ENCODE data around the gene CCDC175.
A peak's percentile ranks its signal among the peaks of the same experiment; 100 is the strongest.

CCDC175 gene

DNA sequence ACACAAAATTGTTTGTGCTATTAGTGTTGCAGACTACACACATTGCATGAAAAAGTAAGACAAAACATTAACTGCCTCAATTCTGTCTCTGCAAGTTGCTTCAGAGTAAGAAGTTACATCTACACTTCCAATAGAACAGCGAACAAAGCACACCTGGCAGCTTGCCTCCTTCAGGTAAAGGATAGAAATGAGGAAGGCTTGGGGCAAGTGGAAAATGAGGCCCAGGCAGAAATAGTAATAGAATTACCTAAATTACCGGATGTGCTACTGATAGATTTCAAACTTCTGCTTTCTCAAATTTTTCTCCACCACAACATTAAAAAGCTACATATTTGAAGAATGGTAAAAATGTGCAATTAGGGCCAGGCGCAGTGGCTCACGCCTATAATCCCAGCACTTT, 37.7 kb downstream of the CCDC175 start:
- DNase-seq = no peak

DNA sequence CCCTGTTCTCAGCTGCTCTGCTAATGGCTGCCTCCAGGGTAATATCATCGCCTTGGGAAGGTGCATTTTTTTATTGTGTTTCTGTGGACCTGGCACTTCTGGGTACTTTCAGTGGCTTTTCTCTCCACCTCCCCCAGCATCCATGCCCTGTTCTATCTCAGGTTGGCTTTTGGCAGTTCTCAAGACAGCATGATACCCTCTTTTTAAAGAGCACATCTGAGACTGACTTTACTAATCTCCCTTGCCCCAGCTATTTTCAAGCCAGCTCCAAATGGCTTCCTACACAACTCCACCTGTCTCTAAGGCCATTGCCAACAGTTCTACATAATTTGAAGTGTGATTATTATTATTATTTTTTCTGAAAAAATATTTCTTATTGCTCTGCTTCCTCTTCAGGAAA, 39.1 kb downstream of the CCDC175 start:
- no peak for DNase-seq

DNA sequence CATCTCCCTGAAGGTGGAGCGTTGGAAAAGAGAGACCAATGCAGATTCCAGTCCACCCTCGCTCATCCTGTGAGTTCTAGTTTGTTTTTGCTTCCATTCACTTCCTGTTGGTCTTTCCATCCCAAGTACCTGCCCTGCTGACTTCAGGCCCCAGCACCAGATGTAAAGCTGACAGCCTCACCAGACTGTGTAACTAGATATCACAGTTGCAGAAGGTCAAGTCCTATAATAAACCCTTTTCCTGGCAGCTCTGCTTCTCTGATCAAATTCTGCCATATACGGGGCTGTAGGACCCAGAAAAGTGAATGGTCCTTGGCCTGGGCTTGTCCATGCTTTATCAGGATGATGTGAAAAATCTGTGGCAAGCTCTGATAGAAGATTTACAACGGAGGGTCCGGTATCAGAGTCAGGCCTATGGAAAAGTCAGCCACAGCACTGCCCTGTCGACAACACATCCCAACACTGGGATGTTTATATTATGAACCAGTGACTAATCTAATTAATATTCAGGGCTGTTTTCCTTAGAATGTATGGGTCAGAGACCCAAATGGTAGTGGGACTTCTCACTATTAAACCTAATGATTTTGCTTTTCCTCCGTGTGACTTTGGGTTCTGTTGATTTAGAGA, 42.1 kb downstream of the CCDC175 start:
- DNase-seq = no peak

DNA sequence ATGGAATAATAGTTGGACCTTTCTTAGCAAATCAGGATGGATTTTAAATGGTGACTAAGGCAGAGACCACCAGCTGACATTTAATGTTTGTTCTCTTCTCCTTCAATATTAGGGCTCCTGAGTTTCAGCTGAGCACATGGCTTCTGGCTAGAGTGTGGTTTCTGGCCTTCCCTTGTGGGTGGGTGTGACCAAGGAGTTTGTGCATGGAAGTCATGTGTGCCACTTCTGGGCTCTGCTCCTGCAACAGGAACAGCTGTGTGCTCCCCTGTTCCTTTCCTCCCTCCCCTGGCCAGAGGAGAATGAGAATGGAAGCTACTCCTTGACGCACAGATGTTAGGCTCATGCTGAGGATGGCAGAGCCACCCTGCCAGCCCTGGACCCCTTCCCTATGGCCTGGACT, 44.2 kb downstream of the CCDC175 start:
- DNase-seq = no peak

DNA sequence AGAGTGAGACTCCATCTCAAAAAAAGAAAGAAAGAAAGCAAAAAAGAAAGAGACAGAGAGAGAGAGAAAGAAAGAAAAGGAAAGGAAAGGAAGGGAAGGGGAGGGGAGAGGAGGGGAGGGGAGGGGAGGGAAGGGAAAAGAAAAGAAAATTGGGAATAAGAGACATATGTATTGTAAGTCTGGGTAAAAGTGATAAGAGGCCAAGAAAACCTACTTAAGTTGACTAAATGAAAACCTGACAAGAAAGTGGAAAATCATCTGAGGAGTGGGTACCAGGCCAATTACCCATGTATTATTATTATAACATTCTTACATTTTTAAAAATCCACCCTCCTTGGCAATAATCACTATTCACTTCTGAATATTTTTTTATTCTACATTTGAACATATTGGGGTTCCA, 46.3 kb downstream of the CCDC175 start:
- no peak for DNase-seq

DNA sequence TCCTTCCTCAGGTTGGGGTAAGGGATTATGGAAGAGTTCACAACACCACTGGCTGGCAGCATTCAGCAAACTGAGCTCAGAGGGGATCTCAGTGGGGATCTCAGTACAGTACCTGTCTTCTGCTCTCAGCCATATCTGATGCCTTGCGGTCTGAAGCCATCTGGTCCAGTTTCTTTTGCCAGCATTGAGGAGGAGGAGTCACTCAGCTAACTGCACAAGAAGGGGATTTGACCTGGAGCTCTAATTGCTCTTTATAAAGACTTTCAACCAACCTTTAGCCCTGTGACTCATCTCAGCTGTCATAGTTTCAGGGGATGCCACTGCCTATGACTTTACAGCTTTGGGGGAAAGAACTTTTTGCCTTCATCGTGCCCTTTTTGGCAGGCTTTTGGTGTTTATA, 47.4 kb downstream of the CCDC175 start:
- no peak for DNase-seq

DNA sequence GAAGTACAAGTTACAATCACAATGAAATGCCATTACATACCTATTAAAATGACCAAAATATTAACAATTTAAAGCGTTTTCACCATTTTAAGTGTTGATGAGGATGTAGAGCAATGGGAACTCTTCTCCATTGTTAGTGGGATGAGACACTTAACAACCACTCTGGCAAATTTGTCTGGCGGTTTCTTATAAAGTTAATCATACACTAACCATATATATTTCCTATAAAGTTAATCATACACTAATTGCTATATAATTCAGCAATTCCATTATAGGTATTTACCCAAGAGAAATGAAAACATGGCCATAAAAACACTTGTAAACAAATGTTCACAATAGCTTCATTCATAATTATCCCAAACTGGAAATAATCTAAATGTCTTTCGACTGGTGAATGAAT, 56.4 kb downstream of the CCDC175 start:
- DNase-seq = no peak

DNA sequence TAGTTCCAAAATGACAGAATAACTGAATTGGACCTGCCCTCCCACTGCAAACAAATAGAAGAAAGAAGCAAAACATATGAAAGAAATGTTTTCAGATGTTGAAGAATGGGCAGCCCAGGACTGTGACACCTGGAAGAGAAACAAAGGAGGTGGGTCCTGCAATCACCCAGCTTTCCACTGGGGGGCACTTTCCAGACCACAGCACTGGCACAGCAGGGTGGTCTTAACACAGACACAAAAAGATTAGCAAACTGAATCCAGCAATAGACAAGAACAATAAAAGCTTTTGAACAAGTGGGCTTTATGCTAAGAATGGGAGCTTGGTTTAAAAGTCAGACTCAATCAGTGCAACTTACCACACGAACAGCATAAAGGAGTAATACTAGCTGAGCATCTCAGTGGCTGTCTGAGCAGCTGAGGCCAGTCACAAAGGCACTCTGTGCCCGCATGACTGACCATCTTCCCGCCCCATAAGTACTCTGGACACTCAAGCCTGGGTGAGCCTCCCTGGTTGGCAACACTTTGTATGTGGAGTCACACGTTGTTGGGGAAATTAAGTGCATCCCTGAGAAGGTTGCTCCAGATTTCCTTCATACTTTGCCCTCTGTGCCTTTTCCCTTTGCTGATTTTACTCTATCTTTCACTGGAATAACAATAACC, 64.6 kb downstream of the CCDC175 start:
- no peak for DNase-seq

DNA sequence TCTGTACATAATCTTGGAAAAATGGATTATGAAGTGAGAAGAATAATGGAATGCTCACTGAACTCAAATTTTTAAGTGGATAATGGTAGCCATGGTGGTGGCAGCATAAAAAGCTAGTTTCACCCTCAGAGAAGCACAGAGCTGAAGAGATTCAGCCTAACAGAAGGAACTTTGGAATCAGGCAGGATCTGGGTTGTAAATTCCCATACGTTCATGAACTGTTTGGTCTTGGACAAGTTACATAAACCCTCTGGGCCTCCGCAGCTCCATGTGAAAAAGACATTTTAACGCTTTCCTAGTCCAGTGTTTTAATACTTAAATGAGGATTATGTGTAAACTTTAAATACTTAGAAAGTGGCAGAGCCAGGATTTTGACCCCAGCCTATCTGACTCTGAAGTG, 65.6 kb downstream of the CCDC175 start:
- DNase-seq = no peak

DNA sequence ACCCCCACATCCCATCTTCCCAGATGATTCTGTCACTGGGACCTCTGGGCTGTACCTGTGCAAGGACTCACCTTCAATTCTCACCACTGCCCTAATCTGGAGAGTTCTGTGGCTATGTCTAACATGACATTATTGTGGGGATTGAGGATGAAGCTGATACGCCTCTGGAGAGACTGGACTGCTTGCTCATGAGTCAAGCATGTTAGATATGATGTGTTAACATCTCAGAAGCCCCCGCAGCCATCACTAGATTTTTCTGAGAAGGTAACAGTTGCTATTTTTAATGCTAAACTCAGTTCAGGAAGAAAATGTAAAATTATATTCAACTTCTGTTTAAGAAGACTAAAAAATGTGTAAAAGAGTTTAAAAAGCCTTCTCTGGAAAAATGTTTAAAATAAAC, 66.6 kb downstream of the CCDC175 start:
- no peak for DNase-seq

DNA sequence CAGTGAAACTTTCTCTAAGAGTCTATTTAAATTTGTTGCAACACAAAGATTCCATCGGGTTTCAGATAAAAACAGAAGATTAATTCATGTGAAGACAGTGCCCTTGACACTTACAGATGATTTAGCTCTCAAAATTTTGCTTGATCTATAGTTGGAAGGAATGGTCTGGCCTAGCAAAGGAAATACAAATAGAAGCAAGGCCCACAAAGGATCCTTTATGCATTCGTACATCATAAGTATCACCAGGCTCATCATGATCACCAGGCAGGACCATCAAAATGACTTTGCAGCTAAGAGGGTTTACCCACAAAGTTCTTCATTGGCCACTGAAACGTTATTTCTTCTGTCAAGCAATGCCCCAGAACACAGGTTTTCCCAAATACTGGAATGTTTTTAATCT, 67.5 kb downstream of the CCDC175 start:
- DNase-seq = no peak

DNA sequence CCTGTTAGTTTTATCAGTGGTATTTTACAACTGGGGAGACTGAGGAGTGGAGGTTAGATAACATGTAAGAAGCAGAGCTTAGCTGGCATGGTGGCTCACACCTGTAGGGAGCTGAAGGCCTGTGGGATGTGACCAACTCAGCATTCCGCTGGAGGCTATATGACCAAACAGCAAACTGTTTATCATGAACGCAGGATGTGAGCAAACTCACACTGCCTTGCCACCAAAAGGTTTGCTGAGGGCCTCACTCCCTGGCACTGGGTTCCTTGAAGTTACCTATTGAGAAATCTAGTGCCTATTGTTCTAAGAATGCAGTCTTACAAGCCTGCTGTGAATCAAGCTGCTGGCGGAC, 68.9 kb downstream of the CCDC175 start:
- no peak for DNase-seq

DNA sequence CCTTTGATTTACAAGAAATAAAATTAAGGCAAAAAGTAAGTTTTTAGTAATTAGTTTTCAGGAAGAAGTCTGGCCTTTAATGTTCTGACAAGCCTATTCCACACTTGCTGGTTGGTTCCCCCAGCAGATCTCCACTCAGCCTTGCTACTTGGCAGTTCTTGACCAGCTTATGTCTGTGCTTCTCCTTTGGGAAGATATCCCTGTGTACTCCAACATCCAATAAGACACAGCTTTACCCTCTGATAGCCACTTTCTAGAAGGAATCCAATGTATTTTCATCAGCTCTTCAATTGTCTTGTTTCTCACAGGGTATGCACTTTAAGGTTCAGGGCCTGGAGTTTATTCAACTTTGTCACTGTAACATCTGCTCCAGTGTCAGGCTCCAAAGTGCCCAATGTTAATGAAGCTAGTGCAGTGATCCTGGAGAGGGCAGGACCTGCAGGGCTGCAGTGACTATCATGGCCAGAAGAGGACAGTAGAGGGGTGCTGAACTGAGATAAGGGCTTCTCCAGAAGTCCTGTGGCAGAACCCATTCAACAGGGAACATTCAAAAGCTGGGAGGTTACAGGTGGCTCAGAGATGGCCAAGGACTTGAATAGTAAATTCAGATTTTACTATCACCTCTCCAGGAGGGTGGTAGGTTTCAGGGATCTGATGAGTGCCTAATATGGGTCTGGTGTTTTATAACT, 69.4 kb downstream of the CCDC175 start:
- peak; percentile 1 for DNase-seq

DNA sequence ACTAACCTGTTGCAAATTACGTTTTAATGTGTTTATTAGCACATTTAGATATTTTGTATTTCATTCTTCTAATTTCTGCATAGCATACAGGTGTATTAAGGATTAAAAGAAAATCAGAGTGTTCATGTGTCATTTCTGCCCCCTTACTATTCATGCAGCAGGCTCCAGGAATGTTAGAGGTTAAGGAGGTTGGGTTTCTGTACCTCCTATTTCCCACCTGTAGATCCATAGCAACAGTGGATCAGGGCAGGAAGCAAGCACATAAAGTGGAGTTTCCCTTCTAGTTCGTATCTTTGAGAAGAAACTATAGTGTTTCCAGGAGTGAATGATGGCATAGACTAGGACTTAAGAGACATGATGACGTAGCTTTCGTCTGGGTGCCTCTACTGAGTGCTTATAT, 73.4 kb downstream of the CCDC175 start:
- no peak for DNase-seq

DNA sequence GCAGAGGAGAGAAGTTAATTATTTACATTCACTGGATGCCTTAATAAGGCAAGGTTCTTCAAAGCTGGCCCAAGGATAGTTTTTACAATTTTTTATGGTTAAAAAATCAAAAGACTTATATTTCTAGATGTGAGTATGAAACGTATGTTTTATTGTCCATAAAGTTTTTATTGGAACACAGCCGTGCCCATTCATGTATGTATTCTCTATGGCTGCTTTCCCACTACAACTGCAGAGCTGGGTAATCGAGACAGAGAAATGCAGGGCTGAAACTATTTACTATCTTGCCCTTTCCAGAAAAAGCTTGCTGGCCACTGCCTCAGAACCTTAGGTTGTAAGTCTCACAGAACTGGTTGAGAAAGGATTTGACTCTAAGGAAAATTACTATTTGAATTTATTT, 75.9 kb downstream of the CCDC175 start:
- DNase-seq = no peak

DNA sequence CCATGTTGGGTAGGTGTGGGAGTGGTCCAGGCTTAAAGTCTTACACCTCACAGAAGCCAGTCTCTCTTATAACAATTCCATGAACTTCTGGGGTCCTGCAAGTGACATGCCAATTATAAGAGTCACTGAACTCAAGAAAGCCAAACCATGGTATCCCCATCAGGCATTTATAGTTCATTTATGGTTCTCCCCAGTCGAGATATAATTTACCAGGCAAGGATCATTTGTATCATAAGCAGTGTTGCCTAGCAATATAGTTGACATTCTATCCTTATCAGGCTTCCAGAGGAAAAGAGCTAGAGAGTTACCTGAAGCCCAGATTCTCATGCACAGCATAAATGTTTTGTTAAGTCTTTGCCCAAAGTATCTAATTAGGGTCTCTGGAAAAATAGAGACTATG, 84.2 kb downstream of the CCDC175 start:
- DNase-seq = no peak

DNA sequence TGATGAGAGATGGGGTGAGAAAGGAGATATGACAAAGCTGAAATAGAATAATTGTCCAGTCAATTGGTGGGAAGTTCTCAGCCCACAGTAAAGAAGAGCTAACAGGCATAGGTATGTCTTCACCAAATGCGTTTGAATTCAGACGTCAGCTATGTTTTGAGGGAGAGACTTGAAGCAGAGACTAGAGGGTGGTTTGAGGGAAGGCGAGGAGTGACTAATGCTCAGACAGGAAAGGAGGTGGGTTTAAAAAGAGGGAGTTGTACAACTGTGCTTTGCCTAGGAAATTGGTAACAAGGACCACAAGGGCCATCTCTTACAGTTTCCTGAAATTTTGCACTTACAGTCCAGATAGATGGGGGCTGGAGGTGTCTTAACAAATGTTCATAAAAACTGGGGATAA, 85.9 kb downstream of the CCDC175 start:
- no peak for DNase-seq

DNA sequence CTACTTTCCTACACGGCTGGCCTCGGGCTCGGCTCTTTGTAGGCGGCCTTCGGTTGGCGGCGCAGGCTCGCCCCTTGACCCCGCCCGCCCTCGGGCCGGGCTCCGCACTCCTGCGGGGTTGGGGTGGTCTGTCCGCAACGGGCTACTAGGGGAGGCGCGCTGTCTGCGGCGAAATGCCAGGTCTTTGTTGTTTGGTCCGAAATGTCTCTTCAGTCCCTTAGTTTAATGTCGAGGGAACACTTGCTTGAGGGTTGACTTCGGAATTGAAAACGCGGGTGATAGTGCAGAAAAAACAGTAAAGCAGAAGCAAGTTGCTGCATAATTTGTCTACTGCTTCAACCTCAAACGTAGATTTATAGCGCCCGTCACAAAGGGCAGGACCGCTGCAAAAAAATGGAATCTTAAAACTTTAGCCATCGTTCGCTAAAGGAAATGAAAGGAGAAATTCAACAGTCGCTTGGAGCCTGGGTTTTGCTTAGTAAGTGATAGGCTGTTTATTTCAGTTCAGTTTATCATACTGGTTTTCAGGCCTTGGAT, 91.9 kb downstream of the CCDC175 start:
- no peak for DNase-seq

DNA sequence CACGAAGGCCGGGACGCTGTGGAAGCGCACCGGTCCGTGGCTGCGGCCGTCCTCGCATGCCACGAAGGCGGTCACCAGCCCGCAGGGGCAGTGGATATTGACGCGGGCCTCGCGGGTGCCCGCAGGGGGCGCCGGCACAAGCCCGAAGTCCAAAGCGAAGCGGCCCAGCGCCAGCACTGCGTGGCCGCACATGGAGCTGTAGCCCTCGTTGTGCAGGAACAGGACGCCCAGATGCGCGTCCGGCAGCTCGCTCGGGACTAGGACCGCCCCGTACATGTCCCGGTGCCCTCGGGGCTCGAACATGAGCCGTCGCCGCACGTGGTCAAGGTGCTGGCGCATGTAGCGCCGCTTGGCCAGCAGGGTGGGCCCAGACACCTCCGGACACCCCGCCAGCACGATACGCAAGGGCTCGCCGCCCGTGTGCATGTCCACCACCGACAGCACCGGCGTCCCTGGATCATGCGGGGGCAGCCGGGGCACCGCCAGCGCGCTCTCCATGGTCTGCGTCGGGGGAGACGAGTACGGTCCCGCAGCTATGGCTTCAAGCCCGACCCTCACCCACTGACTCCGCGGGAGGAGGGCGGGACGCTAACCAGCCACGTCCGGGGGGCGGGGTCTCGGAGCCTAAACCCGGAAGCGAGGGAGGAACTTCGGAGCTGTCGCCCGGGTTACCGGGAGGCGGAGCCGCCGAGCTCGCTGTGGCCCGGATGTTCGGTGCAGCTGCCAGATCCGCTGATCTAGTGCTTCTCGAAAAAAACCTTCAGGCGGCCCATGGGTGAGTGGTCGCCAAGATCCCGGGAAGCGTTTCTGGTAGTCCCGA, 92.6 kb downstream of the CCDC175 start, which contains the start of the genes JKAMP and L3HYPDH:
TSS of gene JKAMP (plus strand) at position 699 of the 820 bp plus-strand sequence. CDS start at position 772, 73 bp downstream.
TSS of gene L3HYPDH (minus strand) at position 590 of the 820 bp plus-strand sequence. CDS start at position 498, 92 bp downstream.
- DNase-seq = peak; percentile 94

DNA sequence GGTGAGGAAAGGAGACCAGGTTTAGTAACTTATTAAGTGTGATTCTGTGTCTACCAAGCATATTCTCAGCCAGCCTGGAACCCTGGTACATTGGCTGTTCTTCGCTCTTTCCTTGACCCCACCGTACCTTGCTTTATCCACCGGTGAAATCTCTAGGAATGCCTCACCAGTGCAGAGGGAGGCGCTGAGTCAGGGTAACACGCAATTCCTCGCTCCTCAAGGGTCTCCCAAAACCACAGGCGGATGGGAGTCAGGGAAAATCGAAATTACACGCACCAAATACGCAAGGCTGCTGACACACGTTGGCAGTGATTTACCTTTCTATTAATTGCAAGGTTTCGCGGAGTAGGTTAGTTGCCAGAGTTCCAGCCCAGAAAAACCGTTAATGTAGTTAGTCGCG, 93.2 kb downstream of the CCDC175 start:
- no peak for DNase-seq

DNA sequence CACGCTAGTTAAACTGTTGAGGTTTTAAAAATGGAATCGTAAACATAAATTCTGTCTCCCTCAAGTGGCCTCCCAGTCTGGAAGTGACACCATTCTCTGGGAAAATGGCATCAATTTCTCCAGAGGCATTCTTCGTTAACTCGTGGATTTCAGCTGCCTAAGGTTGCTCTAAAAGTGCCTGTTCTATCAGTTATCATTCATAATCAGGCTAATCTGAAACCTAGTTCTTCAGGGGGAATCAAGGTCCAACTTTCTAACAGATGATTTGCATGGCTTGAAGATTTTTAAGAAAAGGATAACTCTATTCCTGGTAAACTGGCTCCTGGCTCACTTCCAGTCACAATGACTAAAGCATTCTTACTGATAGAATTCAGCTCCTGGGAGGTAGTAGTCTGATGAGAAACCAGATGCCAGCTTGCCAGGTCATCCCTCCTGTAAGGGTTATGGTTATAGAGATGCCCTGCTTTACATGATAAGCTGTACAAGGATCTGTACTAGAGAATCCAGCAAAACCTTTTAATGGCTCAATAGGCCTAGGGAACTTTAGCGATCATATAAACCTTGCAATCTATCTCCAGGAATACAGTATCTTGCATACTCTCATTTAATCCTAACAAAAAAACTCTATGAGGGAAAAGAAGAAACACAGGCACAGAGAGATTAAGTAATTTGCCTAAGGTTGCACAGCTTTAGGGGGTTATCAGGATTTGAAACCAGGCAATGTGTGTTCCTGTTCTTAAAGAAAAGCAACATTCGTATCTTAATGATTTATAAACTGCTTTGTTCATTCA, 93.9 kb downstream of the CCDC175 start:
- DNase-seq = no peak

DNA sequence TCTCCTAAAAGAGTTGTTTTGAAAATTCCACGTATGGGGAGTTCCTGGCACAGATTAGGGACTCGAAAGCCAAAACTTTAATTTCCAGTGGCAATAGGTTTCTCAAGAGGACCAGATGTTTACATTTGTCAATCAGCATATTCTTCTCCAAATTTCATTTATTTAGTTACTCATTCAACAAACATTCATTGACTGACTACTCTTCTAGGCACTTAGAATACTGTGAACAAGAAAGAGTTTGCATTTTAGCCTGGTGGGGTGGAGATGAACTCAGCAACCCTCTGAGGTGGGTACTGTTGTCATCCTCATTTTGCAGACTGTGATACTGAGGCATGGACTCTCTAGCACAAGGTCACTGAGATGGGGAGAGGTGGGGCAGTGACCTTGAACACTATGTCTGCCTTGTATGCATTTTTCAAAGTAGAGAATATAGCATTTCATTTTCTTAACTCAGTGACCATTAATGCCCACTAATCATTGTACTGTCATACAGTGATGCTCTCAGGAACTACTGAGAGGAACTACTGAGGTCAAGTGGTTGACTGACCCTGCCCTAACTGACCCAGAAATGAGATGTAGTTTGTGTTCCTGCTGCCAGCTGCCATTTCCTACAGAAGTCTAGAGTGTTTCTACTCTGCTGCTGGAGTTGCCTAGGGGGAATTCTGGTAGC, 94.6 kb downstream of the CCDC175 start:
- DNase-seq = no peak
